Neutrophil (primary cell): Measurements from ENCODE around the gene EEF1AKMT2.

Experiments used
- H3K27ac ChIP-seq: fragments of 200-600 bp; sonication (generic); 2 replicates; pipeline ENCODE4 v1.5.1; 2016; ENCODE audit warnings: mild to moderate bottlenecking, moderate library complexity
- H3K27me3 ChIP-seq: fragments of 200-600 bp; sonication (generic); 2 replicates; pipeline ENCODE4 v1.6.0; 2016; ENCODE audit warnings: mild to moderate bottlenecking
- H3K36me3 ChIP-seq: fragments of 200-600 bp; sonication (generic); 2 replicates; pipeline ENCODE4 v1.5.1; 2017
- H3K4me1 ChIP-seq, 2 experiments: fragments of 200-600 bp in 1 of 2; sonication (generic) in 1 of 2; 1 replicate in 1 of 2; 2 replicates in 1 of 2; pipeline versions ENCODE4 v1.5.1 to v1.6.1; 2013 to 2016; ENCODE audit warnings: low read depth in 1 of 2, low read length in 1 of 2, mild to moderate bottlenecking in 1 of 2, moderate library complexity in 1 of 2; ENCODE audit not compliant: control insufficient read depth in 1 of 2, insufficient read depth in 1 of 2
- H3K4me3 ChIP-seq, 2 experiments: fragments of 200-600 bp in 1 of 2; sonication (generic) in 1 of 2; 1 replicate in 1 of 2; 2 replicates in 1 of 2; pipeline ENCODE4 v1.5.1; 2013 to 2016; ENCODE audit warnings: low read depth in 1 of 2, low read length in 1 of 2, mild to moderate bottlenecking in 1 of 2, moderate library complexity in 1 of 2
- H3K9me3 ChIP-seq: fragments of 200-600 bp; sonication (generic); 2 replicates; pipeline ENCODE4 v1.5.1; 2016
- CTCF ChIP-seq: fragments of 200-600 bp; sonication (generic); IDR thresholded peaks from 2 replicates; pipeline ENCODE4 v1.5.1; 2016; ENCODE audit warnings: antibody characterized with exemption

The EEF1AKMT2 gene

GRCh38 chr10:124791547-124792348 is at the start of gene EEF1AKMT2:
Gene EEF1AKMT2 (minus strand): TSS chr10:124791887. CDS start chr10:124791833, 54 bp downstream.
- Histone ChIP-seq H3K4me1 (peaks cover 13 to 22% of the 10 kb centered on the region in 2 experiments), H3K9me3 (no peaks in the 10 kb centered on the region), H3K27ac (peak within 1 kb of the TSS; percentile 85), H3K4me3 (peak within 1 kb of the TSS; percentile 91 to 94), H3K27me3 (no peaks in the 10 kb centered on the region), H3K36me3 (no peaks in the 10 kb centered on the region)
- peak; percentile 71 for TF ChIP-seq CTCF

- no peak for TF ChIP-seq CTCF
- Histone ChIP-seq H3K36me3 (peaks cover 46% of the 10 kb centered on the region), H3K4me3 (no peak overlapping the region), H3K27ac (no peak overlapping the region), H3K27me3 (no peaks in the 10 kb centered on the region), H3K4me1 (no peaks in the 10 kb centered on the region), H3K9me3 (no peaks in the 10 kb centered on the region)
Observed at GRCh38 chr10:124837687-124838086, 46.0 kb upstream of the EEF1AKMT2 start.

- no peak overlapping the region for H3K4me3 ChIP-seq
- peaks cover 93% of the 10 kb centered on the region for H3K36me3 ChIP-seq
- H3K4me1 ChIP-seq = no peaks in the 10 kb centered on the region
- TF ChIP-seq CTCF = no peak
- no peaks in the 10 kb centered on the region for H3K27me3 ChIP-seq
- no peaks in the 10 kb centered on the region for H3K9me3 ChIP-seq
- H3K27ac ChIP-seq = no peak overlapping the region
Observed at GRCh38 chr10:124831116-124831515, 39.4 kb upstream of the EEF1AKMT2 start.

- peaks cover 86% of the 10 kb centered on the region for H3K36me3 ChIP-seq
- H3K4me3 ChIP-seq = no peak overlapping the region
- H3K9me3 ChIP-seq = no peaks in the 10 kb centered on the region
- H3K4me1 ChIP-seq = no peaks in the 10 kb centered on the region
- H3K27ac ChIP-seq = no peak overlapping the region
- no peaks in the 10 kb centered on the region for H3K27me3 ChIP-seq
- TF ChIP-seq CTCF = no peak
Observed at GRCh38 chr10:124830445-124830844, 38.8 kb upstream of the EEF1AKMT2 start.

GRCh38 chr10:124829447-124830115 is 37.9 kb upstream of the EEF1AKMT2 start:
- Histone ChIP-seq H3K4me3 (no peak overlapping the region), H3K4me1 (no peaks in the 10 kb centered on the region), H3K36me3 (peaks cover 81% of the 10 kb centered on the region), H3K9me3 (no peaks in the 10 kb centered on the region), H3K27me3 (no peaks in the 10 kb centered on the region), H3K27ac (no peak overlapping the region)
- TF ChIP-seq CTCF = no peak
